Mesothelial cell of epicardium (in vitro differentiated cells): ENCODE results near the gene SLC9A8. TPM values are rescaled to one million over a fixed set of nuclear protein-coding genes. Genes with fewer than 3 reads are reported as not detected.

Source experiments
- DNase-seq, 2 experiments: peaks; one replicate each; pipeline ENCODE4 v3.0.0; 2021; ENCODE audit warnings: low spot score in 2 of 2; ENCODE audit not compliant: unreplicated experiment in 2 of 2
- H3K27ac Mint-ChIP-seq: 2 replicates; pipeline ENCODE4 v1.8.0; 2021; ENCODE audit warnings: mixed read lengths
- H3K27me3 Mint-ChIP-seq: 2 replicates; pipeline ENCODE4 v1.8.0; 2021; ENCODE audit warnings: low read depth, mixed read lengths
- H3K36me3 Mint-ChIP-seq: 2 replicates; pipeline ENCODE4 v1.8.0; 2021; ENCODE audit warnings: mixed read lengths
- H3K4me1 Mint-ChIP-seq: 2 replicates; pipeline ENCODE4 v1.8.0; 2021; ENCODE audit warnings: mixed read lengths
- H3K4me3 Mint-ChIP-seq: 2 replicates; pipeline ENCODE4 v1.8.0; 2021; ENCODE audit warnings: mild to moderate bottlenecking, moderate library complexity, mixed read lengths
- H3K9me3 Mint-ChIP-seq: 2 replicates; pipeline ENCODE4 v1.8.0; 2021; ENCODE audit warnings: mixed read lengths
- total RNA-seq: library from RNA; stranded (reverse); gene quantifications from 3 replicates; pipeline ENCODE4 v1.2.1, GENCODE V29; 2021
- TF ChIP-seq, protein P1 (sequence below): fragments of 200-600 bp; sonication (generic); IDR thresholded peaks from one replicate; pipeline ENCODE4 v1.5.0; 2021; ENCODE audit warnings: antibody characterized with exemption; ENCODE audit not compliant: unreplicated experiment

The SLC9A8 gene
- total RNA-seq, 1 donor from 2014 or later, result 11.9 TPM

DNA sequence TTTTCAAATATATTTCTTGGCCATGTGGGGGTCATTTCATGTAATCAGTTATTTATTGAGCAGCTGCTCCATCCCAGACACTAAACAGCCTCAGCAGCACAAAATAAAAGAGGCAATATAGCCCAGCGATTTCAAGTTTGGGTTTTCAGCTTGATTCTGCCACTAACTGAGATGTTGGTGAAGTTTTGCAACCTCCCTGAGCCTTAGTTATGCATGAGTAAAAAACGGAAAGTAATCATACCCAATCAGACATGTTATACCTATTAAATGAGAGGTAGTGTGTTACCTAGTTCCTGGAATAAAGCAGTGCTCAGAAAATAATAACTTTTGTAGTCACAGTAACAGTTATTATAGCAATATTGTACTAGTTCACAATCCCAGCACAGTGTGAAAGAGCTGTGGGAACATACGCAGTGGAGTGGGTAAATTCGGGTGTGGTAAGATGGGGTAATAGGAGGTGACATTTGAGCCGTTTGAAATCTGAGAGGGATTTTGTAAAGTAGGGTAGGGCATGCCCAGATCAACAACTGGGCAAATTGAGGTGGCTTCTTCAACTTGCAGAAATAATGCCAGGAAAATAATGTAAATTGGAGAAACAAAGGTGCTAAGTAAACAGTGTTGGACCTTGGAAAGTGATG is 1.5 kb downstream of the SLC9A8 start:
- Mint-ChIP-seq H3K27me3 (no peaks in the 10 kb centered on the region), H3K9me3 (peaks cover under 1% of the 10 kb centered on the region)
- TF ChIP-seq, protein P1, sequence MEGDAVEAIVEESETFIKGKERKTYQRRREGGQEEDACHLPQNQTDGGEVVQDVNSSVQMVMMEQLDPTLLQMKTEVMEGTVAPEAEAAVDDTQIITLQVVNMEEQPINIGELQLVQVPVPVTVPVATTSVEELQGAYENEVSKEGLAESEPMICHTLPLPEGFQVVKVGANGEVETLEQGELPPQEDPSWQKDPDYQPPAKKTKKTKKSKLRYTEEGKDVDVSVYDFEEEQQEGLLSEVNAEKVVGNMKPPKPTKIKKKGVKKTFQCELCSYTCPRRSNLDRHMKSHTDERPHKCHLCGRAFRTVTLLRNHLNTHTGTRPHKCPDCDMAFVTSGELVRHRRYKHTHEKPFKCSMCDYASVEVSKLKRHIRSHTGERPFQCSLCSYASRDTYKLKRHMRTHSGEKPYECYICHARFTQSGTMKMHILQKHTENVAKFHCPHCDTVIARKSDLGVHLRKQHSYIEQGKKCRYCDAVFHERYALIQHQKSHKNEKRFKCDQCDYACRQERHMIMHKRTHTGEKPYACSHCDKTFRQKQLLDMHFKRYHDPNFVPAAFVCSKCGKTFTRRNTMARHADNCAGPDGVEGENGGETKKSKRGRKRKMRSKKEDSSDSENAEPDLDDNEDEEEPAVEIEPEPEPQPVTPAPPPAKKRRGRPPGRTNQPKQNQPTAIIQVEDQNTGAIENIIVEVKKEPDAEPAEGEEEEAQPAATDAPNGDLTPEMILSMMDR, result no peak

DNA sequence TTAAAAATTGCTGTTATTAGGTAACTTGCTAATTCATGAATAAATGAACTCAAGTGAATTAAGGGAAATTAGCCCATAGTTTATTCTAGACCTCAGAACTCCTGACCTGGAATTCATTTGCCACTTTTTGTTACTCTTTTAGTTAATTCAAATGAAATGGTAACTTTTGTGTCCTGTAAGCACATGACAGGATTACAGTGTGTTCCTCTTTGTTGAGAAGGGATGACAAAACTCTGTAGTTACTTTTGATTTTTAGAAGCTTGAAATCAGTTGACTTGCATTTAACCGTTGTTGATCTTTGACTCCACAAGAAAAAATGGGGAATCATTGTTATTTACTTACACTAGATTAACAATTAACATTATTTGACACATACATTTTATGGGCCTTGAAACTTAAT is 6.2 kb downstream of the SLC9A8 start:
- H3K36me3 Mint-ChIP-seq, result peaks cover 36% of the 10 kb centered on the region
- no peak for DNase-seq
- no peak overlapping the region for H3K27ac Mint-ChIP-seq
- peaks cover 8% of the 10 kb centered on the region for H3K9me3 Mint-ChIP-seq
- no peaks in the 10 kb centered on the region for H3K27me3 Mint-ChIP-seq
- peaks cover 11% of the 10 kb centered on the region for H3K4me1 Mint-ChIP-seq
- H3K4me3 Mint-ChIP-seq, result no peak overlapping the region
- TF ChIP-seq, protein P1, result no peak

More for the DNA sequence above, 1.5 kb downstream of the SLC9A8 start:
- Mint-ChIP-seq H3K4me3 (peak overlapping the region; percentile 92), H3K4me1 (peaks cover 22% of the 10 kb centered on the region), H3K36me3 (peaks cover 17% of the 10 kb centered on the region), H3K27ac (peak overlapping the region; percentile 85)
- DNase-seq, result no peak

DNA sequence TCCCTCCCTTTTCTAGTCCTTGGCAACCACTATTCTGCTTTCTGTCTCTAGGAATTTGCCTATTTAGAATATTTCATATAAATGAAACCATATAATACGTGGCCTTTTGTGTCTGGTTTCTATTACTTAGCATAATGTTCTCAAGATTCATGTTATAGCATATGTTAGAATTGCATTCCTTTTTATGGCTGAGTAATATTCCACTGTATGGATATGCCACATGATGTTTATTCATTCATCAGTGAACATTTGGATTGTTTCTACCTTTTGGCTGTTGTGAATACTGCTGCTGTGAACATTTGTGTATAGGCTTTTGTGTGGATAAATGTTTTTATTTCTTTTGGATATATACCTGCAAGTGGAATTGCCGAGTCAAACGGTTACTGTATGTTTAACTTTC is 7.1 kb downstream of the SLC9A8 start:
- Mint-ChIP-seq H3K36me3 (peaks cover 36% of the 10 kb centered on the region), H3K4me3 (no peak overlapping the region), H3K27ac (no peak overlapping the region), H3K4me1 (peaks cover 12% of the 10 kb centered on the region), H3K27me3 (no peaks in the 10 kb centered on the region), H3K9me3 (peaks cover 8% of the 10 kb centered on the region)
- TF ChIP-seq, protein P1, result no peak
- no peak for DNase-seq

DNA sequence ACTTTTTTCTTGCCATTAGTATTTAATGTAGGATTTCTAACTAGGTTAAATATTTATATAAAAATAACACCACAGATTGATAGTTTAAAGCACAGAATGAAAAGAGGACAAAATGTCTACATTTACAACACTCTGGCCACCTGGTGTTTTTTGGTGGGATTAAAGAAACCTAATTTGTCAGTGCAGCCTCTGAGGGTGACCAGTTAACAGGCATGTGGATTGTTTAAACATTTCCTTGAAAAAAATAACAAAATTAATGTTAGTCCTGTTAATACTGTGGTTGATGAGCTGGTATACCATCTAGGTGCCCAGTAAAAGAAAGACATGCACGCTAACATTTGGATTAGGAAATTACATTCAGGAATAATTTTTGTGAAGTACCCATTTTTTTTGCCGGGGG is 8.8 kb downstream of the SLC9A8 start:
- H3K27ac Mint-ChIP-seq, result no peak overlapping the region
- TF ChIP-seq, protein P1, result no peak

DNA sequence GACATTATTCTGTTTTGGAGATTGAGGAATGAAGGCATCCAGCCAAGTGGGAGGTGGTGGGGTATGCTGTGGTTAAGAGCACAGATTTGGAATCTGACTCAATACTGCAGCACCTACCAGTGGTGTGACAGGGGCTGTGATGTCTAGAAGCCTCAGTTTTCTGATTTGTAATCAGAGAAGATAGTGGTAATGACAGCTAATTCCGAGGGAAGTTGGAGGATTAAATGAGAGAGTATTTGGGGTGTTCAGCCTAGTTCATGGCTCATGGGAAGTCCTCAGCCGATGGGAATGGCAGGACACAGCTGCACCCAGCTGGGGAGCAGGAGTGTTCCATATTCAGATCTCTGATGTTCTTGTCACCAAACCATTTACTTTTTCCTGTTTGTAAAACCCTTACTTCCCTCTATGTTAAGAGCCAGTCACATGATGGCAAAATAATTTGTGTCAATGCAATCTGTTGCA is 9.3 kb downstream of the SLC9A8 start:
- Mint-ChIP-seq H3K27me3 (no peaks in the 10 kb centered on the region), H3K4me1 (peaks cover 12% of the 10 kb centered on the region), H3K27ac (peak overlapping the region; percentile 17), H3K9me3 (peaks cover 8% of the 10 kb centered on the region), H3K36me3 (peaks cover 25% of the 10 kb centered on the region), H3K4me3 (no peak overlapping the region)
- TF ChIP-seq, protein P1, result no peak
- no peak for DNase-seq

More for the DNA sequence above, 8.8 kb downstream of the SLC9A8 start:
- Mint-ChIP-seq H3K36me3 (peaks cover 26% of the 10 kb centered on the region), H3K9me3 (peaks cover 8% of the 10 kb centered on the region), H3K4me1 (peaks cover 12% of the 10 kb centered on the region), H3K27me3 (no peaks in the 10 kb centered on the region), H3K4me3 (no peak overlapping the region)
- DNase-seq, result no peak
